ENCODE measurements around the gene ULK4.

DNA sequence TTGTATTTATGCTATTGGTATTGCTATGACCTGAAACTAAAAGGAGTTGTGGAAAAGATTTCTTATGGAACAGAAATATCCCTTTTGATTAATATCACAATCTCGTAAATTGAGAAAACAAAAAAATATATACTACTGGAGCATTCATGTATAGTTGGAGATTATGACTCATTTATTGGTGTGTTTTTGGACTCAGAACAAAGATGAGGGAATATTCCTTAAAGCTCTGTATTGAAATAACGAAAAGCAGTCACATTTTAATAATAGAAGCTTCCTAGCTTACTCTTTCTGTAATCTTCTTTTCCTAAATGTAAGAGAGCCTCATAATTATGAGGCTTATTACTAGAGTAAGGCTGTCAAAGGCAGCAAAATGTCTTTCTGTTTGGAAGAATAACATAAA is 748.3 kb downstream of the ULK4 start:
- TF ChIP-seq, protein P1, sequence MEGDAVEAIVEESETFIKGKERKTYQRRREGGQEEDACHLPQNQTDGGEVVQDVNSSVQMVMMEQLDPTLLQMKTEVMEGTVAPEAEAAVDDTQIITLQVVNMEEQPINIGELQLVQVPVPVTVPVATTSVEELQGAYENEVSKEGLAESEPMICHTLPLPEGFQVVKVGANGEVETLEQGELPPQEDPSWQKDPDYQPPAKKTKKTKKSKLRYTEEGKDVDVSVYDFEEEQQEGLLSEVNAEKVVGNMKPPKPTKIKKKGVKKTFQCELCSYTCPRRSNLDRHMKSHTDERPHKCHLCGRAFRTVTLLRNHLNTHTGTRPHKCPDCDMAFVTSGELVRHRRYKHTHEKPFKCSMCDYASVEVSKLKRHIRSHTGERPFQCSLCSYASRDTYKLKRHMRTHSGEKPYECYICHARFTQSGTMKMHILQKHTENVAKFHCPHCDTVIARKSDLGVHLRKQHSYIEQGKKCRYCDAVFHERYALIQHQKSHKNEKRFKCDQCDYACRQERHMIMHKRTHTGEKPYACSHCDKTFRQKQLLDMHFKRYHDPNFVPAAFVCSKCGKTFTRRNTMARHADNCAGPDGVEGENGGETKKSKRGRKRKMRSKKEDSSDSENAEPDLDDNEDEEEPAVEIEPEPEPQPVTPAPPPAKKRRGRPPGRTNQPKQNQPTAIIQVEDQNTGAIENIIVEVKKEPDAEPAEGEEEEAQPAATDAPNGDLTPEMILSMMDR (IDR thresholded peaks at IDR 0.05; ENCODE audit: borderline replicate concordance, extremely low read depth, low read length, poor library complexity, severe bottlenecking): no peak
- TF ChIP-seq EZH2 (IDR thresholded peaks at IDR 0.05; ENCODE audit: borderline replicate concordance, low read depth, low read length, severe bottlenecking): no peak

Data from DND-41 (cell line).